Myocyte (in vitro differentiated cells): Measurements from ENCODE around the gene EFHD2. TPM values are rescaled to one million over a fixed set of nuclear protein-coding genes. Genes with fewer than 3 reads are reported as not detected.
"Not testable (repeated sequence)": the region's sequence is repeated elsewhere in the genome, so short reads cannot be mapped to it uniquely, and the experiment has no call there.

Experiments
- DNase-seq: peaks from one replicate; pipeline ENCODE4 v3.0.0-alpha.2; 2012; ENCODE audit warnings: low read depth
- polyA plus RNA-seq: library from polyadenylated mRNA; unstranded; fragments of >200 nt; gene quantifications from one replicate; pipeline ENCODE4 v1.2.1, GENCODE V29; 2012; ENCODE audit warnings: missing spikeins
- total RNA-seq: library from RNA; depleted of rRNA; stranded (reverse); fragments of >200 nt; gene quantifications from 2 replicates; pipeline ENCODE4 v1.2.3, GENCODE V29; 2014

EFHD2 gene
- total RNA-seq, result 84.4 and 207 TPM in 2 replicates
- polyA plus RNA-seq, result 18.9 TPM

- peak; percentile 82 for DNase-seq
Measured at GRCh38 chr1:15409388-15410222, at the start of gene EFHD2. TSS of gene EFHD2 (plus strand) at chr1:15409888. CDS start at chr1:15409972, 84 bp downstream.

- DNase-seq, result no peak
Measured at GRCh38 chr1:15360700-15361099, 49.0 kb upstream of the EFHD2 start.

- no peak for DNase-seq
Measured at GRCh38 chr1:15362096-15362736, 47.5 kb upstream of the EFHD2 start.

GRCh38 chr1:15362737-15363128 lies 47.0 kb upstream of the EFHD2 start:
- no peak for DNase-seq

- no peak for DNase-seq
Measured at GRCh38 chr1:15364740-15365139, 44.9 kb upstream of the EFHD2 start.

- peak; percentile 13 for DNase-seq
Measured at GRCh38 chr1:15368888-15369287, 40.8 kb upstream of the EFHD2 start.

GRCh38 chr1:15370268-15370667 lies 39.4 kb upstream of the EFHD2 start:
- no peak for DNase-seq

- DNase-seq, result peak; percentile 26
Measured at GRCh38 chr1:15370781-15371520, 38.7 kb upstream of the EFHD2 start.

- DNase-seq, result no peak
Measured at GRCh38 chr1:15371610-15372545, 37.8 kb upstream of the EFHD2 start.

GRCh38 chr1:15378729-15379128 lies 31.0 kb upstream of the EFHD2 start:
- no peak for DNase-seq

- not testable (repeated sequence) for DNase-seq
Measured at GRCh38 chr1:15379151-15379550, 30.5 kb upstream of the EFHD2 start.

- no peak for DNase-seq
Measured at GRCh38 chr1:15380601-15381508, 28.8 kb upstream of the EFHD2 start.

- no peak for DNase-seq
Measured at GRCh38 chr1:15381805-15382204, 27.9 kb upstream of the EFHD2 start.

- no peak for DNase-seq
Measured at GRCh38 chr1:15382601-15383518, 26.8 kb upstream of the EFHD2 start.

GRCh38 chr1:15383810-15384209 lies 25.9 kb upstream of the EFHD2 start:
- DNase-seq, result no peak

GRCh38 chr1:15384301-15384901 lies 25.3 kb upstream of the EFHD2 start:
- DNase-seq, result no peak

- no peak for DNase-seq
Measured at GRCh38 chr1:15385420-15385819, 24.3 kb upstream of the EFHD2 start.

GRCh38 chr1:15386164-15386749 lies 23.4 kb upstream of the EFHD2 start:
- DNase-seq, result no peak
